GM12892 (cell line): ENCODE measurements around the gene CCL22.
"Not testable (repeated sequence)": the region's sequence is repeated elsewhere in the genome, so short reads cannot be mapped to it uniquely, and the experiment has no call there.

ENCODE experiments used
- DNase-seq: peaks from one replicate; pipeline ENCODE4 v3.0.0; 2011; ENCODE audit not compliant: insufficient read length
- FAIRE-seq: peaks from 2 replicates; lab custom pipeline; 2011; peaks lifted over from hg19 to GRCh38; lab: Jason Lieb, UNC
- POLR2A ChIP-seq: IDR thresholded peaks from 2 replicates; pipeline ENCODE4 v1.6.1; 2011; ENCODE audit warnings: low read depth, low read length, control low read depth
- POLR2AphosphoS5 ChIP-seq: IDR thresholded peaks from 2 replicates; pipeline ENCODE4 v1.6.1; 2011; ENCODE audit warnings: low read depth, low read length, control low read depth
- TAF1 ChIP-seq: IDR thresholded peaks from 2 replicates; pipeline ENCODE4 v1.6.1; 2011; ENCODE audit warnings: low read depth, mild to moderate bottlenecking, control low read depth, low read length, borderline replicate concordance

CCL22 gene

GRCh38 chr16:57333402-57333801 lies 25.2 kb upstream of the CCL22 start:
- TF ChIP-seq POLR2AphosphoS5 (no peak), TAF1 (no peak), POLR2A (no peak)
- DNase-seq (no peak), FAIRE-seq (no peak)

GRCh38 chr16:57335366-57335765 lies 23.2 kb upstream of the CCL22 start:
- FAIRE-seq (no peak), DNase-seq (no peak)
- TF ChIP-seq POLR2A (no peak), TAF1 (no peak), POLR2AphosphoS5 (no peak)

- FAIRE-seq (peak; percentile 95), DNase-seq (no peak)
- TF ChIP-seq TAF1 (no peak), POLR2A (no peak), POLR2AphosphoS5 (no peak)
Measured at GRCh38 chr16:57341062-57341440, 17.5 kb upstream of the CCL22 start.

- peak; percentile 53 for FAIRE-seq
- TF ChIP-seq TAF1 (no peak), POLR2AphosphoS5 (no peak), POLR2A (no peak)
Measured at GRCh38 chr16:57341441-57342303, 16.9 kb upstream of the CCL22 start.

GRCh38 chr16:57342606-57343005 lies 16.0 kb upstream of the CCL22 start:
- DNase-seq, FAIRE-seq: not testable (repeated sequence)

More at GRCh38 chr16:57341441-57342303, 16.9 kb upstream of the CCL22 start:
- no peak for DNase-seq

GRCh38 chr16:57343221-57343620 lies 15.4 kb upstream of the CCL22 start:
- DNase-seq (no peak), FAIRE-seq (no peak)
- no peak for TF ChIP-seq TAF1
- no peak for TF ChIP-seq POLR2A
- TF ChIP-seq POLR2AphosphoS5, result no peak

GRCh38 chr16:57344094-57344493 lies 14.5 kb upstream of the CCL22 start:
- not testable (repeated sequence) for FAIRE-seq, DNase-seq

GRCh38 chr16:57345021-57345420 lies 13.6 kb upstream of the CCL22 start:
- TF ChIP-seq TAF1, result no peak
- no peak for TF ChIP-seq POLR2AphosphoS5
- no peak for TF ChIP-seq POLR2A
- DNase-seq (no peak), FAIRE-seq (no peak)

- FAIRE-seq (no peak), DNase-seq (no peak)
- TF ChIP-seq POLR2AphosphoS5 (no peak), POLR2A (no peak), TAF1 (no peak)
Measured at GRCh38 chr16:57345666-57346204, 12.8 kb upstream of the CCL22 start.

GRCh38 chr16:57347858-57348257 lies 10.7 kb upstream of the CCL22 start:
- TF ChIP-seq POLR2A, result no peak
- TF ChIP-seq TAF1, result no peak
- no peak for TF ChIP-seq POLR2AphosphoS5
- FAIRE-seq (no peak), DNase-seq (no peak)

- DNase-seq (no peak), FAIRE-seq (no peak)
- TF ChIP-seq POLR2AphosphoS5, result no peak
- no peak for TF ChIP-seq POLR2A
Measured at GRCh38 chr16:57348327-57348726, 10.3 kb upstream of the CCL22 start.
